Occipital lobe (tissue), 2 donors: ENCODE data around the gene OCIAD2. TPM values are rescaled to one million over a fixed set of nuclear protein-coding genes. Genes with fewer than 3 reads are reported as not detected.
"Not testable (repeated sequence)": the region's sequence is repeated elsewhere in the genome, so short reads cannot be mapped to it uniquely, and the experiment has no call there.

Experiments used
- DNase-seq: peaks from one replicate; lab custom pipeline; 2025; lab: John Stamatoyannopoulos, UW
- total RNA-seq: library from RNA; depleted of rRNA; stranded (reverse); fragments of >200 nt; gene quantifications from one replicate; pipeline ENCODE4 v1.2.3, GENCODE V29; 2014

The OCIAD2 gene, protein sequence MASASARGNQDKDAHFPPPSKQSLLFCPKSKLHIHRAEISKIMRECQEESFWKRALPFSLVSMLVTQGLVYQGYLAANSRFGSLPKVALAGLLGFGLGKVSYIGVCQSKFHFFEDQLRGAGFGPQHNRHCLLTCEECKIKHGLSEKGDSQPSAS
- total RNA-seq = 27.6 TPM

DNA sequence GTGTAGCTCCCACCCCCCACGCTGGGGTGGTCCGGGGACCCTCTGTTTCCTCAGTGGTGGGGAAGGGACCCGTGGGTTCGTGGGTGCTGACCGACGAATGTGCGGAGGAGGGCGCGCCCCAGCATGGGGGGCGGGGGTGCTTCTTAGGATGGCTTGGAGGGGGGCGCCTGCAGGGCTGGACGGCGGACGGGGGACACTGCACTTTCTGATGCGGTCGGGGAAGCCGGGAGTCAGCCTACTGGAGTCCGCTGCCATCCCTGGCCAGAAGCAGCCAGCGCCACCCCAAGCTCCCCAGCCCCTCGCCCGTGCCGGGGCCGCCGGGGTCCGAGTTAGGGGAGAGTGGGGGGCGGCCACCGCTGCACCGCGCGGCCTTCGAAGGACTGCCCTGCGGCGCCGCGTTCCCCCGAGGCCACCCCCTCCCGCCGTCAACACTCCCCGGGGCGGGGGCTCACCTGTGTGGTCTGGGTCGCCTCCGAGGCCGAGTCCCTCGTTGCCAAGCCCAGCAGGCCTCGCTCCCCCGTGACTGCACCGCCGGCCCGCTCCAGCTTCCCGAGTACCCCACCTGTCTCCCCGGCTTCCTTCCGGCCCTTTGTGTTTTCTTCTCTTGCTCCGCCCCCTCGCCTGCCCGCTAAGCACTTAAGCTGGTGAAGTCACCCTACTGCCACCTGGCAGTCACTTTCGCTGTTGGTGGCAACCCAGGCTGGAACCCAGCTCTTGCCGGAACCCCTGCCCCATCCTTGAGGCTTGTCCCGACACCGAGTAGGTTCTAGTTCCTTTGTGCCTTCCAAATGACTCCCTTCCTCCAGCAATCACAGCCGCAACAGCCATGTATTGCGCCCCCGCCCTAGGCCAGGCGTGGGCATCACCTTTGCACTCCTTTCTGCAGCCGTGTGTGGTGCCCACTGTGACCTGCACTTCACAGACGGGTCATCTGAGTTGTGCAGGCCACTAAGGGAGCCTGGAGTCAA lies at the start of gene OCIAD2:
Gene OCIAD2, minus strand, starts transcription at position 569 of the 968 bp plus-strand sequence. CDS start 2,225 bp downstream, outside the sequence.
- DNase-seq = peak; percentile 25

DNA sequence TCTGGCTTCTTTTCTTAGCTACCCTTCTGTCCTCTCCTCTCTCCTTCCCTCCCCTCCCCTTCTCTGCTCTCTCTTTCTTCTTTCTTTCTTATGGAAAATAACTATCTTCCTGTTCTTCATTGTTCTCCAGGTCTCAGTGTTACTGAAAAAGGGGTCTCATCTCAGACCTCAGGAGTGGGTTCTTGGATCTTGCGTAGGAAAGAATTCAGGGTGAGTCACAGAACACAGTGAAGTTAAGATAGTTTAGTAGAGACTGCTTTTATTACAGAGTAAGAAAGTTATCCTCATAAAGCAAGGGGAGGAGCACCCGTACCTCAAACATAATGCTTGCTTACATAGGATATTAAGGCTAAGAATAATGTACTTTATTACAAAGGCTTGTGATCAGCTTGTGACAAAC lies 47.7 kb upstream of the OCIAD2 start:
- no peak for DNase-seq

DNA sequence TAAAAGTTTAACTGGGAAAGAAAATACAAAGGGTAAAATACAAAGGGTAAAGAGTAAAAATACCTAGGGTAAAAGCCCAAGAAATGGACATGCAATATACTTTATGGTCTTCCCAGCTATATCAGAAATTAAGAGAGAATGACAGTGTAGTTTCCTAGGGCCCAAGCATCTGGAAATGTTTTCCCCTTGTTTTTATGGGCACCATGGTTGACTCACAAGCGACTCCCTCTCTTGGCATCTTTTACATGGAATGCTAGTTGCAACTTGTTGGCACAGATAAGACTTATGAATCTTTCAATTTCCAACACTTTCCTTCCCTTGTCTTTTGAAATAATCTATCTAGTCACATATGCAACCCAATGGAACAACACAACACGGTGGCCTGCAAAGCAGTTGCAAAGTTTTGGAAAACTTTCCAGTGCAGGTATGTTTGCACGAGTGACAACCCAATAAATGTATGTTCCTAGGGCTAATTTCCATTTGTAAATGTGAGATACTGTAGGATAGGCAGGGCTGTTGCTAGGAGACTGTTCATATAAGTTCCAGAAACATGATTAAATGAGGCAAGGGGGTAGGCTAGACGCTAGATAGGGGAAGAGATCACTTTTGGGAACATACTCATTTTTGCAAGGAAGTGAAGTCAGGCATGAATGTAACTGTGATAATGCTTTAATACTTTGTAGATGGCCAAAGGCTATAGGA lies 43.1 kb upstream of the OCIAD2 start:
- DNase-seq = no peak

DNA sequence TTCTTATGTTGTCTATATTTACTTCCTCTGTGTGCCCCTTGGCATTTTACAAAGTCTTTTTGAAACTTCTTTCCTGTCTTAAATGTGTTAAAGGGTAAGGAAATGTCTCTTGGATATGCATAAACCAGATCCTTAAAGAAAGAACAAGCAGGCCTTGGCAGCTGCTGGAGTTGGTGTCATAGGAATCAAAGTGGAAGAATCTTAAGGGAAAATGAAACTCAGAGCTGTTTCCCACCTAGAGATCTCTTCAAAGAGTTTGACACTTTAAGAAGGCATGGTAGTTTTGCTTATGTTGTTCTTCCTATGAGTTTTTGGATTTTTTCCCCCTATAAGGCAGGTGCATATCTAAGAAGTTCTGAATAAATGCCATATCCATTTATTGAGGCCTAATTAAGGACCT lies 42.5 kb upstream of the OCIAD2 start:
- no peak for DNase-seq

DNA sequence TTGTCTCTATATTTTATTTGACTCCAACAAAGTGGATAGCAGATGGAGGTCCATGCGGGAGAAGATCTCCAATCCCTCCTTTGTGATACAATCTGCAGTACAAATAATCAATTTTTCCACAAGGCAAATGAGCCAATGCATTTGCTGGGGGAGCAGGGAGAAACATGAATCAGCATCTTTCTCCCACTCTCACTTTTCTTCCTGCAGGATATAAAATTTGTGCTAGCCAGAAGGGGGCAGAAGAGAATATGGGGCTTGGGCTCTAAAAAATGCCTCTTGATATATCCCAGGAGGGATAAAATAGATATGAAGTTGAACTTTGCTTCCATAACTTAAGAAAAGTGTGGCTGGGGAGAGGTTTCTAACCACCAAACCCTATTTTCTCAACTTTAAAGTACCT lies 41.2 kb upstream of the OCIAD2 start:
- DNase-seq = no peak

DNA sequence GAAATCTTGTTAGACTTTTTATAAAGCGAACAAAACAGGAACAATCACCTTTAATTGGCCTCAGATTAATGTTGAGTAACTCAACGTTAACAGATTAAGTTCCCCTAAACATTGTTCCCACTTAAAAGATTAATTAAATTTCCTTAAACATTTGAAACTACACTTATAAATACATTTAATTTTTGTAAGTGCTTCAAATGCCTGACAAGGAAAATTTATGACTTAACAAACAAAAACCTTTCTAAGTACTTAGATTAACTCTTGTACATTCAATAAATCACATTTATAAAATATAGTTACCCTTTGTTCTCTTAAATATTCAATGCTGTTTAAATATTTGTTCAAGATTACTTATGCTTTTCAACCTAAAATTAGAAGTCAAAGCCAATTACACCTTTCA lies 39.4 kb upstream of the OCIAD2 start:
- DNase-seq = no peak

DNA sequence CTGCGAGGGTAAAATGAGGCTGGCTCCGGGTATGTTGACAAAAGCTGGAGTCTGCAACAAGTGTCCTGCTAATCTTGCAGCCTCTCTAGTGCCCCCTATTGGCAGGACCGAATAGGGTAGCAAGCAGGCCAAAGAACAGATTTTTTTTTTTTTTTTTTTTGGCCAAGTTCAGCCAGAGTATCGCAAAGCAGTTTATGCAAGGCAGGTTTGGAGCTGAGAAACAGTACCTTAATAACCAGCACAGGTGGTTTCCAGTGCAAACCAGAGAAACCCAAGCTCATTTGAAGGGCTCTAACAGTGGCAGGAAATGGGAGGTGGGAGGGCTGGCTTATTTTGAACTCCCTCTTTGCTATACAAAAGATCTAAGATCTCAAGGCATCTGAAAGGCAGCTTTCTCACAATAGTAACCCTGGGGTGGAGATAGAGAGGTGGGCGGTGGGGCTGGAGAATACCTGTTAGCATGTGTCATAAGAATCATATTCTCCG lies 38.2 kb upstream of the OCIAD2 start:
- DNase-seq = no peak

DNA sequence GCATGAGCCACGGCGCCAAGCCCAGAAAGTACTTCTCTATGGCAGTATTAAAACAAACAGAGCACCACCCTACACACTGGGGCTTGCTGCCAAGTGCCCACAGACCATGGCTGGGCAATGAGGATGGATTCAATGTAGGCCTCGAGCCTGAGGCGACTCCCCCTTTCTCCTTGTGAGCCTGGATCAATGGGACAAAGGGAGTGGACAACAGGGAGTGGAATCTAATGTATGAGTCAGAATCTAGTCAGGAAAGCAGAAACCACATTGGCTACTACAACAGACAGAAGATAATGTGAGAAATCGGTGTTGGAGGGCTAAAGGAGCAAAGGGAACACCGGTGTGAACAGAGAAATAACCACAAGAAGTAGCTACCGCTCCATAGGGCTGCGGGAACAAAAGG lies 37.7 kb upstream of the OCIAD2 start:
- no peak for DNase-seq

DNA sequence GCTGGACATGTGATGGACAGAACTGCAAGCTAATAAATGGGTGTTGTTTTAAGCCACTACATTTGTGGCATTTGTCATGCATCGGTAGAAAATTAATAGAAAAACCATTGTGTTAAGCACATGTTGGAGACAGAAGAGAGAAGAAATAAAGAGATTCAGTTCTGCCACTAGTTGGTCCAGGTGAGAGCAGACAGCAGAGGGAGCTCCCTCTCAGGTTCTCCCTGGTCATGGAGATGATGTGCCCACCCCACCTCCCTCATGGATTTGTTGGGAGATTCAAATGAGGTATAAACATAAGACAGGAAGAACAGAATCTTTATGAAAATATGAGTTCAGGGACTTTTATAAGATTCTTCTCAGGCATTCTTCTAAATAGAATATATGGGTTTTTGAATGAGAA lies 36.8 kb upstream of the OCIAD2 start:
- no peak for DNase-seq

DNA sequence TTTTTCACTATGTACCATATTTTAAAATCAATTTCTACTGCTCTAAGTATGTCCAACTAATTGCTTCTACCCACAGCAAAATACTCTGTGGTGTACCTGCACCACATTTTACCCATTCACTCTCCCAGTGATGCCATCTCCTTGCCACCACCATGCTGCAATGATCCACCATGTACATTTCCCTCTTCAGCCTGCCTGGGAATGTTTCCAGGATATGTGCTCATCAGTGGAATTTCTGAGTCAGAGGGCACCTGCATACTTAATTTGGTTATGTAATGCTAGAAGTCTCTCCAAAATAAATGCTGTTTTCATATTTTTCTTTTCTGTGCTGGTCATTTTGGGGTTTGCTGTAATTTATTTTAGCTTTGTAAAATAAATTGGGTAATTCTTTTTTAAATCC lies 33.2 kb upstream of the OCIAD2 start:
- no peak for DNase-seq

DNA sequence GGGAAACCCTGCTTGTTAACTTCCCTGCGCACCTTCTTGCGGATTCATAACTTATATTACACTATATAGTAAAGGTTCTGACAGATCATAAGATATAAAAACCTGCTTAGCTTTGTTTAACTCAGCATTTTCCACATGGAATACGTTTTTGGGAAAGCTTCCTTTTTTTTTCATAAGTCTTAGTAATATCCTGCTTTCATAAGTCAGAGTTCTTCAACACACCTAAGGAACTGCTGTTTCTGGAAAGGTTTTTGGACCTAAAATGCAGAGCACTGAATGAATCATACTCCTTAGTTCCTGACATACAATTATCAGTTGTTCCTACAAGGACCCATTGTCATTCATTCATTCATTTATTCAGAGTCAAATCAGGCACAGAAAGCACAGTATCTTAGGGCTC lies 32.3 kb upstream of the OCIAD2 start:
- no peak for DNase-seq

DNA sequence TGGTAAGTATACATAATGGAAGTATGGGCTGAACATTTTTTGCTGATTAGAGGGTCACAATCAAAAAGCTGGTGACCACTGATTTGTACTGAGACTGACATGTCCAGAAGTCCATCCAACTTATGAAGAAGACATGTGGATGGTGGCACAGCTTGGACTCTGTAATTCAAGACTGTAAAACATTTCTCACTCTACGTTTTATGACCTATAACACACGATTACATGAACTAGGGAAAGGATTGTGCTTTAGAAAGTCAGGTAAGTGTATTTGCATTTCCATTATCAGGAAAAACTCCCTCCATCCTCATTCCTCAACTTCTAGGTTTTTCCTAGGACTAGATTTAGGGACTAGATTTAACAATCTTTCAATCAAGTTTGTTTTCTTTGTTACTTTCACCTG lies 30.5 kb upstream of the OCIAD2 start:
- no peak for DNase-seq

DNA sequence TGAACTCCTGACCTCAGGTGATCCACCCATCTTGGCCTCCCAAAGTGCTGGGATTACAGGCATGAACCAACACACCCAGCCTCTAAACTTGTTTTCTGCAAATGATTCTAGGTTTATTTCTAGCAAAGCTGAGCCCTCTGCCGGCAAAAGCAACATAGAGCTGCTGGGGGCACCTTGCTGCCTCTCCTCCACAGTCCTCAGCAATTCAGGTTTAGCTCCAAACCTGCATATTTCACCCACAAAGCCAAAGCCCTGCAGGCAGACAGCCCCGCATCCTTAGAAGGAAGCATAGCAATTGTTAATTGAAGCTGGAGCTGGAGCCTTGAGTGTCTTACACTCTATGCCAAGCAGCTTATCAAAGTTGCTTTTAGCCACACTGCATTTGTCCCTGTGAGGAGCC lies 24.9 kb upstream of the OCIAD2 start:
- no peak for DNase-seq

DNA sequence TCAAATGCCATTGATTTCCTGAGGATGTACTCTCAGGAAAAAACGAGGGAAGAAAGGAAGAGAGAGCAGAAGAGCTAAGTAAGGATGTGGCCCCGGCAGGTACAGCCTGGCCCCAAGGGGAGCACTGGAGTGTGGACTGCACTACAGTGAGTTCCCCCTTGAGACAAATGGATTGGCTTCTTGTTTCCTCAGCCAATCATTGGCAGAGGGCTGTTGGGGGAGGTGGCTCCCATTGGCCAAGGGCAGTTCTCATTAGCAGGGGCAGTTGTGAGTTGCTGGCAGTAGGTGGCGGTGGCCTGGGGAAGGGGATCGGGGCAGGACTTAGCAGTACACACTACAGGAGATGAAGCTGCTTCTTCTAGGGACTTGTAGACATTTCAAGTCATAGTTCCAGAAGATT lies 24.1 kb upstream of the OCIAD2 start:
- DNase-seq = no peak

DNA sequence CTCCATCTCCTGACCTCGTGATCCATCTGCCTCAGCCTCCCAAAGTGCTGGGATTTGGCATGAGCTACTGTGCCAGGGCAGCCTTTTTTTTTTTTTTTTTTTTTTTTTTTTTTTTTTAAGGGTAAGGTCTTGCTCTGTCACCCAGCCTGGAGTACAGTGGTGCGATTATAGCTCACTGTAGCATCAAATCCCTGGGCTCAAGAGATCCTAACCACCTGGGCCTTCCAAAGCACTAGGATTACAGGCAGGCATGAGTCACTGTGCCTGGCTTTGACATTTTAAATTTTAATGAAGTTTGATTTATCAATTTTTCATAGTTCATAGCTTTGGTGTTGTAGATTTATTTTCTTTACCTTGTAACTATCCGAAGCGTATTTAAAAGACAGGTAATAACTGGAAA lies 17.8 kb upstream of the OCIAD2 start:
- DNase-seq = no peak

DNA sequence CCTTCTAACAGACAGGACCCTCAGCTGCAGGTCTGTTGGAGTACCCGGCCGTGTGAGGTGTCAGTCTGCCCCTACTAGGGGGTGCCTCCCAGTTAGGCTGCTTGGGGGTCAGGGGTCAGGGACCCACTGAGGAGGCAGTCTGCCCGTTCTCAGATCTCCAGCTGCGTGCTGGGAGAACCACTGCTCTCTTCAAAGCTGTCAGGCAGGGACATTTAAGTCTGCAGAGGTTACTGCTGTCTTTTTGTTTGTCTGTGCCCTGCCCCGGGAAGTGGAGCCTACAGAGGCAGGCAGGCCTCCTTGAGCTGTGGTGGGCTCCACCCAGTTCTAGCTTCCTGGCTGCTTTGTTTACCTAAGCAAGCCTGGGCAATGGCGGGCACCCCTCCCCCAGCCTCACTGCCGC lies 16.5 kb upstream of the OCIAD2 start:
- DNase-seq = not testable (repeated sequence)

DNA sequence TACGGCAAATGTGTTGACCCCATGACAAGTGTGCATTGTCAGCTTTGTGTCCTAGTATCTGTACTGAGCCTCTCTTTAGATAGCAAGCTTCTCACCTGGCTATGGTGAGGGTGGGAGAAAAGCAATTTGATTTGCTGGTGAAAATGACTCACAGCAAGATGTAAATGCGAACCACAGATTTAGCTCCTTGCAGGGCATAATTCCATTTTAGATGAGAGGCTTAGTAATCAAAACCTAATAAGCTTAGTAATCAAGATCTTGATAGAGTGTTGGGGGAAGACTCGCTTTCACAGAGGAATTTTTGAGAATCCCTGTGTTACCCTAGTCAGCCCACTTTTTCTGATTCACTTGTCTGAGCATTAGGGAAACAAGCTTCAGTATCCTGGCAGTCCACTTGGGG lies 7.7 kb upstream of the OCIAD2 start:
- DNase-seq = no peak

DNA sequence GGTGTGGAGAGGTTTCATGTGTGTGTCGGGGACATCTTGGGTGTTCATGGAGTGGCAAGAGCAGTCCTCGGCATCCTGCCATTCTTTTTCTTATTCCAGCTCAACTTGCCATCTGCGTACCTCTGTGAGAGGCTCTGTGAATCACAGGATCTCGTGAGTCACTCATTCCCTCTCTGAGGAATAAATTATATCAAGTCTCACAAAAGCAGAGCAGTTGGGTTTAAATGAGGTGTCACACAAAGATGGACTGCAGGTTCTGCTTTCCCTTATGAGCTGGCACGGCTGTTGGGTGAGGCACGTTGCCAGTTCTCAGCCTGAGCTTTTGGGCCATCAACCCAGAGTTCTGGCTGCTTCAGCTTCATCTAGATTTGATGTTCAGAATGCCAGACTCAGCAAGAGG lies 6.8 kb upstream of the OCIAD2 start:
- peak; percentile 70 for DNase-seq

DNA sequence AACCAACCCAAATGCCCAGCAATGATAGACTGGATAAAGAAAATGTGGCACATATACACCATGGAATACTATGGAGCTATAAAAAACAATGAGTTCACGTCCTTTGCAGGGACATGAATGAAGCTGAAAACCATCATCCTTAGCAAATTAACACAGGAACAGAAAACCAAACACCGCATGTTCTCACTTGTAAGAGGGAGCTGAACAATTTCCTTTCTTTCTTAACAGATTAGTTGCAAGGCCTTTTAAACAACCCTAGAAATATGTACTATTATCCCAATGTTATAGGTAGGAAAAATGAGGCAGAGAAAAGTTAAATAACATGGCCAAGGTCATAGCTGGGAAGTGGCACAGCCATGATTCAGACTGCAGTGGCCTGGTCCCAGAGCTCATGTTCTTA lies 5.8 kb upstream of the OCIAD2 start:
- no peak for DNase-seq

DNA sequence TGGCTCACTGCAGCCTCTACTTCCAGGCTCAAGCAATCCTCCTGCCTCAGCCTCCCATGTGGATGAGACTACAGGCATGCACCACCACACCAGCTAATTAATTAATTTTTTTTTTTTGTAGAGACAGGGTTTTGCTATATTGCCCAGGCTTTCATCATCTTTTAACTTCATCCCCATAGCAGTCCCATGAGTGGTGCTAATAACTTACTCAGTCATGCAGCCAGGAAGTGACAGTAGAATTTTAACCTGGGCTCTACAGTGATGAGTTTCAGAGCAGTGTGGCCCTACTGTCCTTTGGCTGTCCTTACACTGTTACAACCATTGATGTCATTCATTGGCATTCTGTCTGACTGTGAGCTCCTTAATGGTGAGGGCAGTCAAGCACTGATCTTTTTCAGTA lies 3.9 kb upstream of the OCIAD2 start:
- no peak for DNase-seq

DNA sequence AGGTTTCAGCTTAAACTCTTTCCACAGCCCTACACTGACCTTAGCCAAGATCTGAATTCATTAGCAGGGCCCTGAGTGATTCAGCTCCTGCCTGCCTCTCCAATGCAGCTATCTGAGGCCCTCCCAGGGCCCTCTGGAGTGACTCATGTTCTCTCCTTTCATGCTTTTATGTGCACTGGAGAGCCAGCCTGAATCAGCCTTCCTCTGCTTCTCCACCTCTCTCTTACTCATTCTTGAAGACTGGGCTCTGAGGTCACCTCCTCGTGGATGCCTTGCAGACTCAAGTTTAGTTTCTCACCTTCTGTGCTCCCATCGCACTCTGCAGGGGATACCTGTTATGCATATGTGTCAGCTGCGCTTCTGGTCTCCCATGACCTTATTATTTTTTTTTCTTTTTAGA lies 3.1 kb upstream of the OCIAD2 start:
- peak; percentile 53 for DNase-seq

DNA sequence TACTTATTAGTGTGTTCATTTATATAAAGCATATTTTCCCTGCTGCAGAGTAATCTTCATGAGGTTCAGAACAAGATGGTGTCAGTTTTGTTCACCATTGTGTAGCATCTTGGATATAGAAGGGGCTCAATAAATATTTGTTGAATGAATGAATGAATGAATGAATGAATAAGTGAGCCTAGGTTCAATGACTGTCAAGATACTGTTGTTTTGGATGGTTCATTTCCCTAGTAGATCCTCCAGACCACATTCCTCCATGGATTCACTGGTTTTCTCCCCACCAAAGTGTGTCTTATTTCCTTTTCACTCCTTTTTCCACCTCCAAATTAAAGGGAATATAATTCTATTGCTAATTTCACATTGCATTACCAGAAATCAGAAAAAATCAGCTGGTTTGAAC lies 2.1 kb upstream of the OCIAD2 start:
- DNase-seq = no peak
